Astrocyte (in vitro differentiated cells and primary cell): ENCODE measurements around the gene NAGLU. TPM values are rescaled to one million over a fixed set of nuclear protein-coding genes. Genes with fewer than 3 reads are reported as not detected.

Source experiments
- microRNA-seq: library from miRNA; unstranded; fragments of <30 nt; microRNA quantifications from one replicate; pipeline ENCODE4 v1.2.0, GENCODE V29; 2020
- total RNA-seq: library from RNA; stranded (reverse); gene quantifications from 2 replicates; pipeline ENCODE4 v1.2.1, GENCODE V29; 2021

Gene NAGLU
- total RNA-seq, 1 donor from 2014 or later: 19.3 TPM

Small RNA genes lying within 50 kb of the gene (microRNA-seq; reads per million reads assigned to microRNA genes)
- gene MIR5010: 27.6 reads per million, percentile 50 among the genes with 10 or more reads in this experiment
- 0.82 reads per million for gene MIR548AT

Other genes with a start within 250 kb of the NAGLU start
- gene STAT5A, start 247.7 kb upstream of the NAGLU start, total RNA-seq: 0.77 and 1.9 TPM in 2 replicates
- gene STAT3, start 147.8 kb upstream of the NAGLU start, total RNA-seq: 145 and 154 TPM in 2 replicates
- 602 and 644 TPM in 2 replicates for gene CAVIN1, start 113.0 kb upstream of the NAGLU start, total RNA-seq
- 75.8 and 78.6 TPM in 2 replicates for gene ATP6V0A1, start 77.4 kb upstream of the NAGLU start, total RNA-seq
- gene HSD17B1, start 16.7 kb downstream of the NAGLU start, total RNA-seq: 1.5 and 1.7 TPM in 2 replicates
- 52.0 and 54.2 TPM in 2 replicates for gene COASY, start 25.9 kb downstream of the NAGLU start, total RNA-seq
- gene MLX, start 30.9 kb downstream of the NAGLU start, total RNA-seq: 26.5 and 29.9 TPM in 2 replicates
- gene PSMC3IP, start 41.5 kb downstream of the NAGLU start, total RNA-seq: 5.4 and 8.7 TPM in 2 replicates
- gene RETREG3, start 73.1 kb downstream of the NAGLU start, total RNA-seq: 54.3 and 60.9 TPM in 2 replicates
- 47.2 and 51.0 TPM in 2 replicates for gene TUBG1, start 73.4 kb downstream of the NAGLU start, total RNA-seq
- 14.4 and 16.6 TPM in 2 replicates for gene TUBG2, start 123.0 kb downstream of the NAGLU start, total RNA-seq
- 14.1 and 14.5 TPM in 2 replicates for gene PLEKHH3, start 140.8 kb downstream of the NAGLU start, total RNA-seq
- gene CCR10, start 145.6 kb downstream of the NAGLU start, total RNA-seq: 0.65 and 0.84 TPM in 2 replicates
- gene CNTNAP1, start 146.3 kb downstream of the NAGLU start, total RNA-seq: 11.4 and 16.4 TPM in 2 replicates
- gene EZH1, start 208.8 kb downstream of the NAGLU start, total RNA-seq: 15.2 and 16.9 TPM in 2 replicates
- gene RAMP2, start 225.0 kb downstream of the NAGLU start, total RNA-seq: 6.1 and 6.8 TPM in 2 replicates
- gene VPS25, start 237.2 kb downstream of the NAGLU start, total RNA-seq: 49.5 and 53.2 TPM in 2 replicates
- 22.8 and 34.8 TPM in 2 replicates for gene WNK4, start 244.4 kb downstream of the NAGLU start, total RNA-seq